IPS DF 6.9 (cell line): ENCODE results near the gene PODXL.
A peak's percentile ranks its signal among the peaks of the same experiment; 100 is the strongest.

Experiments used
- DNase-seq: peaks from one replicate; pipeline ENCODE4 v3.0.0-alpha.2; 2013; ENCODE audit warnings: low read depth, low spot score
- H3K27ac ChIP-seq: one replicate; pipeline ENCODE4 v1.5.1; 2013; ENCODE audit warnings: low read length, control low read depth
- H3K27me3 ChIP-seq: 2 replicates; pipeline ENCODE4 v1.6.1; 2013; ENCODE audit warnings: mild to moderate bottlenecking, low read length; ENCODE audit not compliant: control insufficient read depth, insufficient read depth
- H3K36me3 ChIP-seq: 2 replicates; pipeline ENCODE4 v1.6.1; 2013; ENCODE audit warnings: low read length; ENCODE audit not compliant: control insufficient read depth, insufficient read depth
- H3K4me1 ChIP-seq: 2 replicates; pipeline ENCODE4 v1.6.1; 2013; ENCODE audit warnings: low read length; ENCODE audit not compliant: control insufficient read depth, insufficient read depth
- H3K4me3 ChIP-seq: 2 replicates; pipeline ENCODE4 v1.5.1; 2013; ENCODE audit warnings: mild to moderate bottlenecking, low read length
- H3K9me3 ChIP-seq: 2 replicates; pipeline ENCODE4 v1.6.1; 2013; ENCODE audit warnings: low read length, inconsistent platforms; ENCODE audit not compliant: control insufficient read depth, insufficient read depth
- WGBS: extraction: QIAGEN DNeasy Blood & Tissue Kit; methylation state at CpG from one replicate; pipeline ENCODE4 v1.1.7; 2013; ENCODE audit warnings: mixed read lengths, missing lambda C conversion rate; ENCODE audit not compliant: insufficient read length, insufficient coverage; 5-methylcytosine and 5-hydroxymethylcytosine counted together

Gene PODXL

DNA sequence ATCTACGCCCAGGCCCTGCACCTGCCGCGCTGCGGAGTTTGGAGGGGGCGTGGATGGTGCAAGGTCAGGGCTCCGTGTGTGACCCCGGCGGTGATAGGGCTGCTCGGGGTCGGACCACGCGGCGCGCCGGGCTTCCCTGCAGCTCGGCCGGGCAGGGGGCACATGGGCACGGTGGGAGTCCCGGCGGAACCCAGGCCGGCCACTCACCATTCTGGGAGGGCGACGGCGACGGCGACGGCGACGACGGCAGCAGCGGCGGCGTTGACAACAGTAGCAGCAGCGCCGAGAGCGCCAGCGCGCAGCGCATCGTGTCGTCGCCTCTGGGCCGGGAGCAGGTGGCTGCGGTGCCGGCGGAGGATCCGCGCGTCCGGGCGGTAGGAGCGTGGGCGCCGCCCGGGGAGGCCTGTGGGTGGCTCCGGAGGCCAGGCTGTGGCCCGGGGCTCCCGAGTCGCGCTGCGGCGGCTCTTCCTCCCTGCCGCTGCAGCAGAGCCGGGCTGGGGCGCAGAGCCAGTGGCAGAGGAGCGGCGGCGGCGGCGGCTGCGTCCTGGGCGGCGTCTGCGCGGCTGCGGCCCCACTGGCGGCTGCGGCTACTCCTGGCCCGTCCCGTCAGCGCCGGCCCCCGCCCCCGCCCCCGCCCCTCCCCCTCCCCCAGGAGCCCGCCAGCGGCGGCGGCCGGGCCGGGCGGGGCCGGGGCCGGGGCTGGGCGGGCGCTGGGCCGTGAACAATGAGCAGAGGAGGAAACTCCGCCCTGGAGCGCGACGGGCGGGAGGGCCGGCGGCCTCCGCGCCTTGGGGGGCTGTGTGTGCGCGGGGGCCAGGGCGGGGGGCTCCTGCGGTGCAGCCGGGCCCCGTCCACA is at the start of gene PODXL:
Gene PODXL, minus strand, starts transcription at position 576 of the 856 bp plus-strand sequence. Its CDS starts 269 bp downstream, at position 307.
- H3K4me1 ChIP-seq, result peaks cover 7% of the 10 kb centered on the region
- no CpG with 5 or more reads among the region's 112 CpGs for WGBS
- peak within 1 kb of the TSS; percentile 100 for H3K4me3 ChIP-seq
- no peak within 1 kb of the TSS for H3K27ac ChIP-seq
- peaks cover 29% of the 10 kb centered on the region for H3K36me3 ChIP-seq
- no peaks in the 10 kb centered on the region for H3K9me3 ChIP-seq
- no peaks in the 10 kb centered on the region for H3K27me3 ChIP-seq
- DNase-seq, result no peak

DNA sequence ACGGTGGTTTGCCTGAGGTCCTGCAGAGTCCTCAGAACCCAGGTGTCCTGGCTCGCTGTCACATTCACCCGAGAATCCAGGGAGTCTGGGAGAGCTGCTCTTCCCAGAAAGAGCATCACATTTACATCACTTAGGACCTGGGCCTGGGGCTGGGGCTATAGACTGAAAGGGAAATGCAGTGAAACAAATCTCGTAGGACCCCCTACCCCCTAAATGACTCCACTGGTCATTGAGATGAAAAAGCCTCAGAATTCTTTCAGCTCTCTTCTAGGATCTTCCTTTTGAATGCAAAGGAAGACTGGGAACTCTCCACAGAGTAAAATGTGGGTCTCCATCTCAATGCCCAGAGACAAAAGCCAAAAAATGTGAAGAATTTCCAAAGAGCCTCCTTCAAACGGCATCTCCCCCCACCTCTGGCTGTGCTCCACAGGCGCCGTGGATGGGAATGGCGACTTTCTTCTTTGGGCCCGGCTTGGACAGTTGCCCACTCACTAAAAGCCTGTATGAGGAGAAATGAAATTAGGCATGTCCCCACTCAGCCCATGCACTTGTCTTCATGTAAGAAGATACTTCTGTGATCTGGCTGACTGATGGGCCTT is 49.0 kb upstream of the PODXL start:
- Histone ChIP-seq H3K4me1 (peaks cover 9% of the 10 kb centered on the region), H3K36me3 (no peaks in the 10 kb centered on the region), H3K4me3 (no peak overlapping the region), H3K27me3 (no peaks in the 10 kb centered on the region), H3K27ac (peak overlapping the region; percentile 60), H3K9me3 (no peaks in the 10 kb centered on the region)
- DNase-seq, result peak; percentile 92
- no CpG with 5 or more reads among the region's 9 CpGs for WGBS

DNA sequence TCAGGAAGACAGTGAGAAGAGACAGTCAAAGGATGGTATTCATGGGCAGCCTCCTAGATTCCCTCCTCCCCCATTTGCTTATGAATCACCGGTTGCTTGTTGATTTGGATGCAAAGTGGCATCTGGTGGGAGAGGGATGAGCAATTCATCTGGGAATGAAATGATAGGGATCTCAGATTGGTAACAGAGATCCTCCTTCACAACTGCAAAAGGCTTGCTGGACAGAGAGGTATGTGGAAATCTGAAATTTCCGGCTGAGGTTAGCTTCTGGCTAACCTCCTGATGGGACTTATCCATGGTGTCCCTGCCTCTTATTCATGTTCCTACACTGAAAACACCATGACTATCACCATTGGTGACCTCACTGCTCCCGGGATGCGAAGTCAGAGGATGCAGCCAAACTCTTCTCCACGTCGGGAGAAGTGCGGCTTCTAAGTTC is 48.4 kb upstream of the PODXL start:
- H3K27ac ChIP-seq, result peak overlapping the region; percentile 41
- no peaks in the 10 kb centered on the region for H3K9me3 ChIP-seq
- peak; percentile 60 for DNase-seq
- no peak overlapping the region for H3K4me3 ChIP-seq
- peaks cover 9% of the 10 kb centered on the region for H3K4me1 ChIP-seq
- no peaks in the 10 kb centered on the region for H3K27me3 ChIP-seq
- no peaks in the 10 kb centered on the region for H3K36me3 ChIP-seq
- WGBS, result no CpG with 5 or more reads among the region's 7 CpGs

DNA sequence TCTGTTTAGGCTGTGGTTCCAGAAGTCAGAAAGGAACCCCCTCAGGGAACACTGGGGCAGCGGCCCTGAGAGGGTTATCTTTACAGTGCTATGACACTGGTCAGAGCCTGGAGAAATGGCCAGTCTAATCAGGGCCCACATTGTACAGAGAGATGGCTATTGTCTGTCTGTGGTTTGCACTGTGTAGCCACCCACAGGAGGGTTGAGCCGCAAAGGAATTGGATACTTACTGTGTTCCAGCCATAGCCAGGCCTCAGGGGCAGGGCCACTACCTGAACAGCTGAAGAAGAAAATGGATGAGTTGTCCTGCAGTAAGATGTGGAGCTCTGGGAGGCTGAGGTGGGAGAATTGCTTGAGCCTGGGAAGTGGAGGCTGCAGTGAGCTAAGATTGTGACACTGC is 47.5 kb upstream of the PODXL start:
- no peaks in the 10 kb centered on the region for H3K36me3 ChIP-seq
- H3K27me3 ChIP-seq, result no peaks in the 10 kb centered on the region
- peaks cover 9% of the 10 kb centered on the region for H3K4me1 ChIP-seq
- peak overlapping the region; percentile 41 for H3K27ac ChIP-seq
- no peak for DNase-seq
- no peak overlapping the region for H3K4me3 ChIP-seq
- H3K9me3 ChIP-seq, result no peaks in the 10 kb centered on the region
- WGBS, result no CpG with 5 or more reads among the region's 2 CpGs

DNA sequence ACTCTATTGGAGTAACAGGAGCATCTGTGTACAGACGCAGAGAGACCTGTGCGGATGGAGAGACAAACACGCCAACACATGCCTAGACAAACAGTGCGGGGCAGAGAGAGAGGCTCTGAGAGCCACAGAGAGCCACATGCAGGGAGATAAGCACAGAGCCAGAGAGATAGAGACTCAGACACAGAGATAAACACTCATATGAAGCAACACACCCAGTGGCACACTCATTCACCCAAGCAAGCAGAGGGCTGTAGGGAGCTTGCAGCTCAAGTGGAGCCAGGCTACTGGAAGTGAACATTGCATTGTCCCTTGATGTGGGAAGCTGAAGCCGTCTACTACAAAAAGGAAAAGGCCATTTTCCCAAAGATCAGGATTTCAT is 46.6 kb upstream of the PODXL start:
- no peak overlapping the region for H3K4me3 ChIP-seq
- no peaks in the 10 kb centered on the region for H3K27me3 ChIP-seq
- H3K36me3 ChIP-seq, result no peaks in the 10 kb centered on the region
- H3K9me3 ChIP-seq, result no peaks in the 10 kb centered on the region
- no peak for DNase-seq
- peak overlapping the region; percentile 27 for H3K27ac ChIP-seq
- no CpG with 5 or more reads among the region's 5 CpGs for WGBS
- peaks cover 6% of the 10 kb centered on the region for H3K4me1 ChIP-seq

DNA sequence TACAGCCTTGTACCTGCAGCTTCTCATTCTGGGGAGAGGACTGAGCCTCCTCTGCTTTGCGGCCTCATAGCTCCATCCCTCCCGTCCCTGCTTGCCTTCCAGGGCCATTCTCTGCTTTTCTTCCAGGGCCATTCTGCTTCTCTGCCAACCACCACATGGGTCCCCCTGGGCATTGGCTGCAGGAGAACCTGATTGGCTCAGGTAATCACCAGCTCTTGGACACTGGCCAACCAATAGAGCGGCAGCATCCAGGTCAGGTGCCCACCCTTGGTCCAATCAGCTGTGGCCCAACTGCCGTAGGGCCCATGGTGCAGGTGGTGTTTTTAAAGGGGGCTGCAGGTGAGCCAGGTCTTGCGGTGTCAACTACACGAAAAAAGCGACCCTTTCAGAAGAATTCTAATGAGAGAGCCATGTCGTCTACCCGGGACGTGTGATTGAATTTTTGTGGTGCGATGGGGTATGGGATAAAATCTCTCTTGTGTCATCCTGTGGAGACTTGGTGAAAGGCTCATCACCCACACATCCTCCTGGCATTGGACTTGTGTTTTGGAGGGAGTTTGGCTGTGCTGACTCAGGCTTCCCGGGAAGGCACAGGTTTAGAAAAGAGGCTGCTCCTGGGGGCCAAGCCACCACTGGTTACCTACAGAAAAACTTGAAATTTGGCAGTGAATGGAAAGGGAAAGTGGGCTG is 46.0 kb upstream of the PODXL start:
- no peak for DNase-seq
- no CpG with 5 or more reads among the region's 12 CpGs for WGBS
- H3K27ac ChIP-seq, result peak overlapping the region; percentile 27
- no peaks in the 10 kb centered on the region for H3K36me3 ChIP-seq
- H3K9me3 ChIP-seq, result no peaks in the 10 kb centered on the region
- no peak overlapping the region for H3K4me3 ChIP-seq
- no peaks in the 10 kb centered on the region for H3K27me3 ChIP-seq
- H3K4me1 ChIP-seq, result peaks cover 6% of the 10 kb centered on the region

DNA sequence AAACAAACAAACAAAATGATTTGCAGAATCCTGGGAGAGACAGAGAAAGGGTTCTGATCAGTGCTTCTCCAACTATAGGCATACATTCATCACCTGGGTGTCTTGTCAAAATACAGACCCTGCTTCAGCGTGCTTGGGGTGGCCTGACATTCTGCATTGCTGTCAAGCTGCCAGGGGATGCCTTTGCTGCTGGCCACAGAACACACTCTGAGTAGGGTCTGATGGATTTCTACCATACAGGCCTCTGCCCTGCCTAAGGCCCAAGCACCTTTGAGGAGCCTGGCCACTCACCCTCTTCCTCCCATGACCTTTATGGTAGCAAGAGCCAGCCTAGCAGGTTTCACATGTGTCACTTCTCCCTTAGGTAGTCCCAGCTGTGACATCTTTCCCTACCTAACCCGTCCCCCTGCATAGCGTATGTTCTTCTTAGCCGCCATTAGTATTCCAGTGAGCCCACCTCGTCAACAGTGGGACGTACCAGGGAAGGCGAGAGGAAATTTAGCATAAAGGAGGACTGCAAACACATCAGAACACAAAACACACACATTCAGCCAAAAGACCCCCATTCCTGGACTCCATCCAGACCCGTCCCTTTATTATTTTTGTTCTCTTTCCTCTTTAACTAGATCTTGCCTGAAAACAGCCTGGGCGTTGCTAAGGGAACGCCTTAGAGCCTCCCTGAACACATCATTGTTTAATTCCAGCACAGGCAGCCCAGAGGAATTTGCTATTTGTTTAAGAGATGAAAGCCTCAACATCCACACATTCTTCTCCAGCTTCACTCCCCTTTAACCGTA is 43.9 kb upstream of the PODXL start:
- Histone ChIP-seq H3K9me3 (no peaks in the 10 kb centered on the region), H3K27me3 (no peaks in the 10 kb centered on the region), H3K4me3 (no peak overlapping the region), H3K36me3 (no peaks in the 10 kb centered on the region), H3K4me1 (peaks cover 4% of the 10 kb centered on the region), H3K27ac (no peak overlapping the region)
- no peak for DNase-seq
- no CpG with 5 or more reads among the region's 11 CpGs for WGBS

DNA sequence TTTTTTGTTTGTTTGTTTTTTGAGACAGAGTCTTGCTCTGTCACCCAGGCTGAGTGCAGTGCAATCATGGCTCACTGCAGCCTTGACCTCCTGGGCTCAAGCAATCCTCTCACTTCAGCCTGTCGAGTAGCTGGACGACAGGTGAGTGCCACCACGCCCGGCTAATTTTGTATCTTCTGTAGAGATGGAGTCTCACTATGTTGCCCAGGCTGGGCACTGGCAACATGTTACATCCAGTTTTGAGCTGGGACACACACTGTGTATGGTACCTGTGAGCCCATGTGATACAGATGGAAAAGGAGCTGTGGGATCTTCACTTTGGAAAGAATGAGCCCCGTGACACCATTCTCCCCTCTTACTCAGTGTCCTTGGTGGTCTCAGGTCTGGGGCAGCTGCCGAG is 40.4 kb upstream of the PODXL start:
- no peaks in the 10 kb centered on the region for H3K27me3 ChIP-seq
- H3K4me1 ChIP-seq, result no peaks in the 10 kb centered on the region
- no peaks in the 10 kb centered on the region for H3K9me3 ChIP-seq
- no peak overlapping the region for H3K27ac ChIP-seq
- no peak overlapping the region for H3K4me3 ChIP-seq
- WGBS, result no CpG with 5 or more reads among the region's 6 CpGs
- no peak for DNase-seq
- H3K36me3 ChIP-seq, result no peaks in the 10 kb centered on the region

DNA sequence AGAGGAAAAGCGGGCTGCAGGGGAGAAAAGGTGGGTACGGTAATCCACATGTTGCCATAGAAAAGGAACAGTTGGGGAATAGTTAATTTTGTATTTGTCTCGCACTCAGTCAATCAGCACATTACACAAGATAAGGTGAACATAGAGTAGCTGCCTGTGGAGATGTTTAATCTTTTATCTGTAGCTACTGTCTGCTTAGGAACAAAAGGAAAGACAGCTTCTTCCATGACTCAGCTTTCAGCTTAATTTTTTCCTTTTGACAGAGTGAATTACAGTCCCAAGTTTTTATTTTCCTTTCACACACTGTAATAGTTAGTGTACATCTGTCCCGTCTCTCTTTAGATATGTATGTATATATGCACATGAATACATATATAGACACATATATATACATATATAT is 39.3 kb upstream of the PODXL start:
- no peak for DNase-seq
- Histone ChIP-seq H3K27me3 (no peaks in the 10 kb centered on the region), H3K4me1 (no peaks in the 10 kb centered on the region), H3K9me3 (no peaks in the 10 kb centered on the region), H3K27ac (no peak overlapping the region), H3K36me3 (no peaks in the 10 kb centered on the region), H3K4me3 (no peak overlapping the region)
- WGBS, result no CpG with 5 or more reads among the region's 4 CpGs
